WTC11 (cell line): ENCODE measurements around the gene BEGAIN. TPM values are rescaled to one million over a fixed set of nuclear protein-coding genes. Genes with fewer than 3 reads are reported as not detected.
"Not testable (repeated sequence)": the region's sequence is repeated elsewhere in the genome, so short reads cannot be mapped to it uniquely, and the experiment has no call there.

Experiments
- ATAC-seq: fragments of 200-7000 bp; cut with Tn5 transposase; 2 replicates; pipeline ENCODE4 v1.10.0; 2021; ENCODE audit warnings: mild to moderate bottlenecking, moderate library complexity
- CTCF ChIA-PET: fragments of 300-600 bp; sonication (Branson Sonifier 250); formaldehyde crosslinking; loops from one replicate; lab custom pipeline; 2021; ENCODE audit warnings: antibody characterized with exemption; lab: Charles Lee
- POLR2A ChIA-PET: fragments of 350-600 bp; sonication (Branson Sonifier 250); formaldehyde crosslinking; loops from one replicate; lab custom pipeline; 2021; ENCODE audit warnings: antibody characterized with exemption; lab: Charles Lee
- DNase-seq: peaks from one replicate; pipeline ENCODE4 v3.0.0; 2021; ENCODE audit warnings: low spot score
- H3K27ac Mint-ChIP-seq: 2 replicates; pipeline ENCODE4 v1.8.0; 2021; ENCODE audit warnings: mixed read lengths
- H3K27me3 Mint-ChIP-seq: 2 replicates; pipeline ENCODE4 v1.8.0; 2021; ENCODE audit warnings: low read depth, mild to moderate bottlenecking, moderate library complexity, mixed read lengths
- H3K36me3 Mint-ChIP-seq: 2 replicates; pipeline ENCODE4 v1.8.0; 2021; ENCODE audit warnings: mixed read lengths
- H3K4me1 Mint-ChIP-seq: 2 replicates; pipeline ENCODE4 v1.8.0; 2022; ENCODE audit warnings: mixed read lengths
- H3K4me3 Mint-ChIP-seq: 2 replicates; pipeline ENCODE4 v1.8.0; 2021; ENCODE audit warnings: mild to moderate bottlenecking, moderate library complexity, mixed read lengths
- H3K9me3 Mint-ChIP-seq: 2 replicates; pipeline ENCODE4 v1.8.0; 2021; ENCODE audit warnings: mixed read lengths
- AR ChIP-seq: fragments of 250-450 bp; sonication (Bioruptor Pico); IDR thresholded peaks from 2 replicates; pipeline ENCODE4 v1.9.0; 2021; ENCODE audit warnings: mild to moderate bottlenecking
- ARID4B ChIP-seq: sonication (generic); formaldehyde crosslinking; IDR thresholded peaks from 2 replicates; pipeline ENCODE4 v1.8.0; 2023; ENCODE audit warnings: missing genetic modification reagents, mild to moderate bottlenecking, borderline replicate concordance
- ATF1 ChIP-seq: sonication (generic); formaldehyde crosslinking; IDR thresholded peaks from 2 replicates; pipeline ENCODE4 v1.8.1; 2023; ENCODE audit warnings: mild to moderate bottlenecking, moderate library complexity, missing genetic modification reagents
- CDX4 ChIP-seq: fragments of 250-450 bp; sonication (Bioruptor Pico); IDR thresholded peaks from 2 replicates; pipeline ENCODE4 v1.9.0; 2021; ENCODE audit warnings: moderate library complexity, mild to moderate bottlenecking, inconsistent platforms, borderline replicate concordance
- NR2C2 ChIP-seq: sonication (generic); formaldehyde crosslinking; IDR thresholded peaks from 2 replicates; pipeline ENCODE4 v1.8.0; 2022; ENCODE audit warnings: mild to moderate bottlenecking, missing genetic modification reagents
- NR3C1 ChIP-seq: sonication (generic); formaldehyde crosslinking; conservative IDR thresholded peaks from 2 replicates; pipeline ENCODE4 v1.8.1; 2023; ENCODE audit warnings: low read depth, mild to moderate bottlenecking, missing genetic modification reagents
- RELA ChIP-seq: sonication (generic); formaldehyde crosslinking; IDR thresholded peaks from 2 replicates; pipeline ENCODE4 v1.8.1; 2022; ENCODE audit warnings: missing genetic modification reagents, mild to moderate bottlenecking, borderline replicate concordance
- SMAD4 ChIP-seq: sonication (generic); formaldehyde crosslinking; IDR thresholded peaks from 2 replicates; pipeline ENCODE4 v1.8.0; 2022; ENCODE audit warnings: mild to moderate bottlenecking, missing genetic modification reagents
- ZBTB43 ChIP-seq: sonication (generic); formaldehyde crosslinking; IDR thresholded peaks from 2 replicates; pipeline ENCODE4 v1.8.1; 2023; ENCODE audit warnings: mild to moderate bottlenecking, missing genetic modification reagents
- ZMAT4 ChIP-seq: fragments of 250-450 bp; sonication (Bioruptor Pico); IDR thresholded peaks from 2 replicates; pipeline ENCODE4 v1.9.0; 2021; ENCODE audit warnings: mild to moderate bottlenecking
- ZNF263 ChIP-seq: sonication (generic); formaldehyde crosslinking; IDR thresholded peaks from 2 replicates; pipeline ENCODE4 v1.8.1; 2022; ENCODE audit warnings: low read depth, mild to moderate bottlenecking, moderate library complexity, missing genetic modification reagents
- ZNF317 ChIP-seq: sonication (generic); formaldehyde crosslinking; IDR thresholded peaks from 2 replicates; pipeline ENCODE4 v1.8.1; 2023; ENCODE audit warnings: low read depth, mild to moderate bottlenecking, moderate library complexity, missing genetic modification reagents, borderline replicate concordance
- total RNA-seq: library from RNA; stranded (reverse); gene quantifications from 3 replicates; pipeline ENCODE4 v1.2.3, GENCODE V29; 2021

Gene BEGAIN
- total RNA-seq, 1 experiment from 2014 or later: 1.3 TPM

- TF ChIP-seq ZBTB43 (CRISPR knock-in tag) (no peak), NR2C2 (CRISPR knock-in tag) (no peak), RELA (CRISPR knock-in tag) (no peak), ZNF317 (CRISPR knock-in tag) (no peak), ZMAT4 (no peak), NR3C1 (CRISPR knock-in tag) (no peak), AR (no peak), SMAD4 (CRISPR knock-in tag) (no peak), CDX4 (CRISPR knock-in tag) (no peak)
These were observed 63.9 kb downstream of the BEGAIN start (continued) for GRCh38 chr14:100523131-100523842.

- Mint-ChIP-seq H3K9me3 (no peaks in the 10 kb centered on the region), H3K4me1 (peaks cover 2% of the 10 kb centered on the region; the same call in 1 of the 2 replicates), H3K36me3 (no peaks in the 10 kb centered on the region), H3K27me3 (no peaks in the 10 kb centered on the region), H3K4me3 (no peak overlapping the region), H3K27ac (no peak overlapping the region)
- POLR2A ChIA-PET: no interaction called here
- ATAC-seq (peak; percentile 32; the same call in 1 of the 2 replicates), DNase-seq (peak; percentile 11)
- CTCF ChIA-PET: interaction anchor here (1.1 to 7.1 kb wide), 7 partner anchors 37 to 136 kb away, joined by 3 to 153 read pairs (median 4); no protein-coding TSS in a partner anchor
- TF ChIP-seq SMAD4 (CRISPR knock-in tag): no peak
- TF ChIP-seq ZNF263 (CRISPR knock-in tag): peak; percentile 62; the same call in 1 of the 2 replicates
- no peak for TF ChIP-seq ATF1 (CRISPR knock-in tag)
- TF ChIP-seq ARID4B (CRISPR knock-in tag): no peak
These were observed 64.6 kb downstream of the BEGAIN start for GRCh38 chr14:100522616-100523099.

- H3K4me3 Mint-ChIP-seq, H3K27me3 Mint-ChIP-seq, POLR2A ChIA-PET, H3K27ac Mint-ChIP-seq, ATAC-seq, CTCF ChIA-PET, DNase-seq, H3K4me1 Mint-ChIP-seq: not testable (repeated sequence)
- Mint-ChIP-seq H3K36me3 (peaks cover 18% of the 10 kb centered on the region; the same call in 1 of the 2 replicates), H3K9me3 (peaks cover 25% of the 10 kb centered on the region)
These were observed 81.2 kb downstream of the BEGAIN start for GRCh38 chr14:100506053-100506452.
